NCI-H345 treated with DMSO at 0.1 percent for 48 hours (cell line): ENCODE results near the gene BAIAP3.
"Not testable (repeated sequence)": the region's sequence is repeated elsewhere in the genome, so short reads cannot be mapped to it uniquely, and the experiment has no call there.

Experiments
- DNase-seq: peaks from one replicate; lab custom pipeline; 2025; ENCODE audit not compliant: unreplicated experiment; lab: John Stamatoyannopoulos, UW

Gene BAIAP3

GRCh38 chr16:1317479-1318267, 15.8 kb upstream of the BAIAP3 start:
- DNase-seq: no peak

GRCh38 chr16:1318268-1318545, 15.2 kb upstream of the BAIAP3 start:
- no peak for DNase-seq

GRCh38 chr16:1319041-1319440, 14.4 kb upstream of the BAIAP3 start:
- no peak for DNase-seq

- no peak for DNase-seq
These were observed 13.3 kb upstream of the BAIAP3 start for GRCh38 chr16:1320097-1320496.

- no peak for DNase-seq
These were observed 12.7 kb upstream of the BAIAP3 start for GRCh38 chr16:1320658-1321240.

- no peak for DNase-seq
These were observed 11.0 kb upstream of the BAIAP3 start for GRCh38 chr16:1322407-1322806.

GRCh38 chr16:1323296-1324239, 9.9 kb upstream of the BAIAP3 start:
- no peak for DNase-seq

- no peak for DNase-seq
These were observed 9.1 kb upstream of the BAIAP3 start for GRCh38 chr16:1324286-1324826.

- DNase-seq: no peak
These were observed 8.2 kb upstream of the BAIAP3 start for GRCh38 chr16:1325261-1325660.

- DNase-seq: no peak
These were observed 7.6 kb upstream of the BAIAP3 start for GRCh38 chr16:1325673-1326371.

GRCh38 chr16:1326391-1326790, 7.1 kb upstream of the BAIAP3 start:
- DNase-seq: no peak

- no peak for DNase-seq
These were observed 6.4 kb upstream of the BAIAP3 start for GRCh38 chr16:1326946-1327618.

- no peak for DNase-seq
These were observed 5.9 kb upstream of the BAIAP3 start for GRCh38 chr16:1327619-1327947.

- DNase-seq: not testable (repeated sequence)
These were observed 5.3 kb upstream of the BAIAP3 start for GRCh38 chr16:1328136-1328535.

- not testable (repeated sequence) for DNase-seq
These were observed 4.5 kb upstream of the BAIAP3 start for GRCh38 chr16:1328961-1329360.

GRCh38 chr16:1330260-1330914, 3.1 kb upstream of the BAIAP3 start:
- no peak for DNase-seq

GRCh38 chr16:1330931-1331711, 2.3 kb upstream of the BAIAP3 start:
- DNase-seq: no peak

GRCh38 chr16:1331712-1332617, 1.5 kb upstream of the BAIAP3 start:
- DNase-seq: no peak
